ENCODE measurements around the gene TAF4B. TPM values are rescaled to one million over a fixed set of nuclear protein-coding genes. Genes with fewer than 3 reads are reported as not detected.

TAF4B gene
- total RNA-seq, 1 donor from 2014 or later: 2.3 TPM

DNA sequence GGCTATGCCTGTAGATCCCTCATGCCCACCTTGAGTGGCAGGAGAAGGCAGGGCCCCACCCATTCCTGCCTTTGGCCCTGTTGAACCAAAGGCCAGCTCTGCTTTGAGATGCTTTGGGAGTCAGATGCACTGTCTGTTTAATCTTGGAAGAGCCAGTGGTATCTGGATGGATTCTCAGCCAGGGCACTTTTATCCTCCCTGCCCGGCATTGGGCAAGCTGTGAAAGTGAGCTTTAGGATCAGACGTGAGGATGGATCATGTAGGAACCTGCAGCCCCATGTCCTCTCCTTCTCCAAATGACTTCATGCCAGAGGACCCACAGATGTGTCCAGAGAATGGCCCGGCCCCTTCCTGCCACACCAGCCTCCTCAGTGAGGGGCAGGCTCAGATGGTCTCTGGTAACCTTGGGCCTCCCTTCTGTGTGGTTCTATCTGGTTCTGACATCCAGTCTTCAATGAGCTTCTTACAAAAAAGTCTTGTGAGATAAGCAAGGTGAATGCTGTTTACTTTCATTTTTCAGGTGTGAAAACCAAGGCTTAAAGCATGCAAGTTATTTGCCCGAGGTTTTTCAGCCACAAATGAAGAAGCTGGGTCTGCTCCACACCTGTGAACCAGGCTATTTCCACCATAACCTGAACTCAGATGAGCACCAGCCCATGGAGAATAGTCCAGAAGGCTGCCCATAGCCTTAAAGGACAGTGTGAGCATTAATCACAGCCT is 198.3 kb downstream of the TAF4B start:
- Mint-ChIP-seq H3K27ac (ENCODE audit: unreplicated experiment) (no peak overlapping the region), H3K4me3 (ENCODE audit: unreplicated experiment) (no peak overlapping the region), H3K27me3 (ENCODE audit: unreplicated experiment) (no peaks in the 10 kb centered on the region), H3K36me3 (ENCODE audit: unreplicated experiment) (no peaks in the 10 kb centered on the region), H3K9me3 (ENCODE audit: unreplicated experiment) (no peaks in the 10 kb centered on the region), H3K4me1 (ENCODE audit: unreplicated experiment) (peaks cover 7% of the 10 kb centered on the region)
- peak; percentile 72 for DNase-seq (ENCODE audit: extremely low spot score, unreplicated experiment)
- TF ChIP-seq, protein P1, sequence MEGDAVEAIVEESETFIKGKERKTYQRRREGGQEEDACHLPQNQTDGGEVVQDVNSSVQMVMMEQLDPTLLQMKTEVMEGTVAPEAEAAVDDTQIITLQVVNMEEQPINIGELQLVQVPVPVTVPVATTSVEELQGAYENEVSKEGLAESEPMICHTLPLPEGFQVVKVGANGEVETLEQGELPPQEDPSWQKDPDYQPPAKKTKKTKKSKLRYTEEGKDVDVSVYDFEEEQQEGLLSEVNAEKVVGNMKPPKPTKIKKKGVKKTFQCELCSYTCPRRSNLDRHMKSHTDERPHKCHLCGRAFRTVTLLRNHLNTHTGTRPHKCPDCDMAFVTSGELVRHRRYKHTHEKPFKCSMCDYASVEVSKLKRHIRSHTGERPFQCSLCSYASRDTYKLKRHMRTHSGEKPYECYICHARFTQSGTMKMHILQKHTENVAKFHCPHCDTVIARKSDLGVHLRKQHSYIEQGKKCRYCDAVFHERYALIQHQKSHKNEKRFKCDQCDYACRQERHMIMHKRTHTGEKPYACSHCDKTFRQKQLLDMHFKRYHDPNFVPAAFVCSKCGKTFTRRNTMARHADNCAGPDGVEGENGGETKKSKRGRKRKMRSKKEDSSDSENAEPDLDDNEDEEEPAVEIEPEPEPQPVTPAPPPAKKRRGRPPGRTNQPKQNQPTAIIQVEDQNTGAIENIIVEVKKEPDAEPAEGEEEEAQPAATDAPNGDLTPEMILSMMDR (IDR thresholded peaks at IDR 0.05): no peak

DNA sequence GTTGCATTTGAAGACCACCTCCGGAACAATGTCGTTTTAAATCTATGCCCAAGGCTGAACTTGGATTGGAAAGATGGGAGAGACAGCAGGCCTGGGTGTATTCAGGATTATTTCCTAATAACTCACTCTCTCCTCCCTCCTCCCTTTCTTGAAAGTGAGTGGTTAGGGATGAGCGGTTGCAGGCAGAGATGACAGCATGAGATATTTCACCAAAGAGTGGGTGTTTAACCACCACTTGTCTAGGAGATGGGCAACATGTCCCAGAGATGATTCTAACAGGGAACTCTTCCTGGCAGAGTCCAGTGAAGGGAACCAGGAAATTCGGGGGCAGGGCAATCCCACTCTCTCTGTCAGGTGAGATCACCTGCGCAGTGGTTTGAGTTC is 198.9 kb downstream of the TAF4B start:
- Mint-ChIP-seq H3K36me3 (ENCODE audit: unreplicated experiment) (no peaks in the 10 kb centered on the region), H3K9me3 (ENCODE audit: unreplicated experiment) (no peaks in the 10 kb centered on the region)
- DNase-seq (ENCODE audit: extremely low spot score, unreplicated experiment): no peak

DNA sequence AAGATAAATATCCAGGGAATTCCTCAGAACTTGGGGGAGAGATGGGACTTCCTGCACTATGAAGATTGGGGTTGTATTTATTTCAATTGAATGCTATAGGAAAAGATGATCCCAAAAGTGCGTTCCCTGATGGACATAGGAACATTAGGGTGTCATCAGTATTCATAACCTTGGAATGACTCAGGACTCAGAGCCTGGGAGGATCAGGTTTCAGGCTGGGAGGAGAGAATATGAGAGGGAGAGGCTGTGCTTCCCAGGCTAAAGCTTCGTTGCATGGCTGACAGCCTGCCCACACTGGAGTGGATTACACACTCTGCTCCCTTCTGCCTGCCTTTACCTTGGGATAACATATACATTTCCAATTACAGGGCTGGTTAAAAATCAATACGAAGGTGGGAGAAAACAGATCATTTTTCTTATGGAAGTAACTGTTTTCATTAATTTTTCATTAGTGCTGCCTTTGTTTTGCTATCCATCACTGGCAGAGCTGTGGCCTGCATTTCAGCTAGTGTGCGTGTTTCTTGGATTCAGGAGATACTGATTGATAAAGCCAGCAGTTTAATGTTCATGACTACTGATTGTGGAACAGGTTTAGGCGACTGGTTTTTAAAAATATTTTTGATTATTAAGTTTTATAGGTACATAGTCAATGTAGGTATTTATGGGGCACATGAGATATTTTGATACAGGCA is 203.4 kb downstream of the TAF4B start:
- Mint-ChIP-seq H3K27me3 (ENCODE audit: unreplicated experiment) (no peaks in the 10 kb centered on the region), H3K4me1 (ENCODE audit: unreplicated experiment) (peaks cover 6% of the 10 kb centered on the region), H3K27ac (ENCODE audit: unreplicated experiment) (peak overlapping the region; percentile 61), H3K9me3 (ENCODE audit: unreplicated experiment) (no peaks in the 10 kb centered on the region), H3K36me3 (ENCODE audit: unreplicated experiment) (no peaks in the 10 kb centered on the region), H3K4me3 (ENCODE audit: unreplicated experiment) (no peak overlapping the region)
- TF ChIP-seq, protein P1 (IDR thresholded peaks at IDR 0.05): no peak
- DNase-seq (ENCODE audit: extremely low spot score, unreplicated experiment): peak; percentile 51

More for the DNA sequence above, 198.9 kb downstream of the TAF4B start:
- no peak overlapping the region for H3K4me3 Mint-ChIP-seq (ENCODE audit: unreplicated experiment)
- peaks cover 7% of the 10 kb centered on the region for H3K4me1 Mint-ChIP-seq (ENCODE audit: unreplicated experiment)
- no peaks in the 10 kb centered on the region for H3K27me3 Mint-ChIP-seq (ENCODE audit: unreplicated experiment)
- no peak overlapping the region for H3K27ac Mint-ChIP-seq (ENCODE audit: unreplicated experiment)
- TF ChIP-seq, protein P1 (IDR thresholded peaks at IDR 0.05): no peak

DNA sequence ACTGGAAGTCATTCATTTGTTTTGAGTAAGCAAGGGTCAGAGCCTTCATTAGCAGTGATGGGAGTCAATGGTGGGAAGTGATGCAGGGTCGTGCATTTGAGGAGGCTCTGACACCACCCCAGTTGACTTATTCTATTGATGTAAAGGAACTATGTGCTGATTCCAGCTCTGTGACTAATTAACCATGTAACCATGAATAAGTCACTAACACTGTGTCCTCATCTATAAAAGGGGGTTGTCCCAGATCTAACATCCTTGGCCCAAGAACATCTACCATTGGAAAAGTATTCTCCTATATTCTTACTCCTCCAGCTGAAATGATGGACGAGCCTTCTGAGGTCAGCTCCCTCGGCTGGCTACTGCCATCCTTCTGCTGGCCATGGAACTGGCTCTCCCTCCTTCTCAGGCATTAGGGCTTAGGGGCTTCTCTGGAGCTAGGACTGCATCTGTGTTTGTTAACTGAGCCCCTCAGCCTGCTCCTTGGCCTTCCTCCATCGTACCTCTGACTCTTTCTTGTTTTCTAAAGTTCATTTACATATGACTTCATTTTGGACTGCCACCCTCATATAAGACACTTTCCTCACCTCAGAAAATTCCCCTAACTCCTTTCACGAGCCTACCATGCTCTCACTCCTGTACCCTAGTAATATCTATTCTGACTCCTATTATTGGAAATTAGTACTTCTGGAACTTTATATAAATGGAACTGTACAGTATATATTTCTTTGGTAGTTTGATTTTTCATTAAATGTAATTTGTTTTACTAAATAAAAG is 206.6 kb downstream of the TAF4B start:
- DNase-seq (ENCODE audit: extremely low spot score, unreplicated experiment): no peak
- TF ChIP-seq, protein P1 (IDR thresholded peaks at IDR 0.05): no peak
- H3K4me1 Mint-ChIP-seq (ENCODE audit: unreplicated experiment): peaks cover 20% of the 10 kb centered on the region

DNA sequence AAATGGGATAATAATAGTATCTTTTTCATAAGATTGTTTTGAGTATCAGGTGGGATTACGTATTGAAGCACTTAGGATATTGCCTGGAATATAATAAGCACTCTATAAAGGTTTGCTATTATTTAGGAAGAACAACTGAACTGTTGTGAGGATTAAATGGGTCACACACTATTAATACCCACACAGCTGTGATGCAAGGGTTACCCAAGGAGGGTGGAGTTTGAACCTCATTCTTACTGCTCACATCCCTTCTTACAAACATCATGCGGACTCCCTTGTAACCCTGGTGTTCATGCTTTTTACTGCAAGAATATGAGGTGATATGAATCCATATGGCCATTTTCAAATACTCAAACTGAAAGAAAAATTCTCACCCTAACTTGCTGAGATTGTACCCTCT is 208.6 kb downstream of the TAF4B start:
- H3K4me1 Mint-ChIP-seq (ENCODE audit: unreplicated experiment): peaks cover 14% of the 10 kb centered on the region
- TF ChIP-seq, protein P1 (IDR thresholded peaks at IDR 0.05): no peak
- H3K27me3 Mint-ChIP-seq (ENCODE audit: unreplicated experiment): peaks cover 7% of the 10 kb centered on the region
- DNase-seq (ENCODE audit: extremely low spot score, unreplicated experiment): no peak
- no peaks in the 10 kb centered on the region for H3K36me3 Mint-ChIP-seq (ENCODE audit: unreplicated experiment)
- H3K4me3 Mint-ChIP-seq (ENCODE audit: unreplicated experiment): no peak overlapping the region
- no peaks in the 10 kb centered on the region for H3K9me3 Mint-ChIP-seq (ENCODE audit: unreplicated experiment)
- H3K27ac Mint-ChIP-seq (ENCODE audit: unreplicated experiment): no peak overlapping the region

More for the DNA sequence above, 206.6 kb downstream of the TAF4B start:
- Mint-ChIP-seq H3K27ac (ENCODE audit: unreplicated experiment) (no peak overlapping the region), H3K36me3 (ENCODE audit: unreplicated experiment) (no peaks in the 10 kb centered on the region), H3K4me3 (ENCODE audit: unreplicated experiment) (no peak overlapping the region), H3K27me3 (ENCODE audit: unreplicated experiment) (no peaks in the 10 kb centered on the region), H3K9me3 (ENCODE audit: unreplicated experiment) (no peaks in the 10 kb centered on the region)

Measured in osteocyte (in vitro differentiated cells).